Measurements from ENCODE around the gene CELF4.

The CELF4 gene

DNA sequence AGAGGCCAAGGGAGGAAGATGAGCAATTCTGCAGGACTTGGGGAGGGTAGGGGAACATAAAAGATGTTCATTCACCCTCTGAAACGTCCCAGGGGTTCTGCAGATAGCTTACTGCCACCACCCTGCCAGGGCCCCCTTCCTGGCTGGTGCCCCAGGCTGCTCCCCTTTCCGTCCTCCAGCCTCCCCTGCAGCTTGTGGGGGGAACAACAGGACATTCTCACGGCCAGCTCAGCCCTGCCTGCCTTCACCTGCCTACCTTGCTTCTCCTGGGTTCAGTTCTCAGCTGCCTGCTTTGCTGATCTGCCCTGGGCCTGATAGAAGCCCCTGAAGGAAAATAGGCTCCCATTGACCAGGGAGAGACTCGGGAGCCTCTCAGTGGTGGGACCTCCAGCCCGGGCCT is 251.1 kb downstream of the CELF4 start:
- TF ChIP-seq, protein P1, sequence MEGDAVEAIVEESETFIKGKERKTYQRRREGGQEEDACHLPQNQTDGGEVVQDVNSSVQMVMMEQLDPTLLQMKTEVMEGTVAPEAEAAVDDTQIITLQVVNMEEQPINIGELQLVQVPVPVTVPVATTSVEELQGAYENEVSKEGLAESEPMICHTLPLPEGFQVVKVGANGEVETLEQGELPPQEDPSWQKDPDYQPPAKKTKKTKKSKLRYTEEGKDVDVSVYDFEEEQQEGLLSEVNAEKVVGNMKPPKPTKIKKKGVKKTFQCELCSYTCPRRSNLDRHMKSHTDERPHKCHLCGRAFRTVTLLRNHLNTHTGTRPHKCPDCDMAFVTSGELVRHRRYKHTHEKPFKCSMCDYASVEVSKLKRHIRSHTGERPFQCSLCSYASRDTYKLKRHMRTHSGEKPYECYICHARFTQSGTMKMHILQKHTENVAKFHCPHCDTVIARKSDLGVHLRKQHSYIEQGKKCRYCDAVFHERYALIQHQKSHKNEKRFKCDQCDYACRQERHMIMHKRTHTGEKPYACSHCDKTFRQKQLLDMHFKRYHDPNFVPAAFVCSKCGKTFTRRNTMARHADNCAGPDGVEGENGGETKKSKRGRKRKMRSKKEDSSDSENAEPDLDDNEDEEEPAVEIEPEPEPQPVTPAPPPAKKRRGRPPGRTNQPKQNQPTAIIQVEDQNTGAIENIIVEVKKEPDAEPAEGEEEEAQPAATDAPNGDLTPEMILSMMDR (IDR thresholded peaks at IDR 0.05; ENCODE audit: extremely low read depth, insufficient read depth, missing control alignments): peak; percentile 9
- no peak for DNase-seq (ENCODE audit: low spot score)
- in situ Hi-C loops (cut with MboI; ENCODE audit: low pct_unique_long_range_greater_than_20kb, low sequenced_read_pairs, unreplicated experiment): no loop called here

DNA sequence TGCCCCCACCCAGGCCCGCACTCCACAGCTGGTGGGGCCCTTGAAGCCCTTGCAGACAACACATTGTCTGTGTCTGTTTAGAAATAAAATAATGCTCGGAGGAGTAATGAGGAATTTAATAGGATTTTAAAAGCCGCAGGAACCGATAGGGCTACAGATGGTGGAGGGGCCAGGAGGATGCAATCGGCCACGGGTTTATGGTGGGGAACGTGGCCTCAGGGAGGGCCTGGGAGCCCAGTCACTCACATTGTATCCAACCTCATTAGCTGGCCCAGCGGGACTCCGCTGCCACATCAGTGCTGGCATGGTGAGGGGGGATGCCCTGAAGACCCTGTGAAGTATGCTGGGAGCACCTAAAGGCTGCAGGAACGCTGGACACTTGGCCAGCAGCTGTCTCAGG is 252.0 kb downstream of the CELF4 start:
- in situ Hi-C loops (cut with MboI; ENCODE audit: low pct_unique_long_range_greater_than_20kb, low sequenced_read_pairs, unreplicated experiment): no loop called here
- TF ChIP-seq, protein P1 (IDR thresholded peaks at IDR 0.05; ENCODE audit: extremely low read depth, insufficient read depth, missing control alignments): no peak
- no peak for DNase-seq (ENCODE audit: low spot score)

DNA sequence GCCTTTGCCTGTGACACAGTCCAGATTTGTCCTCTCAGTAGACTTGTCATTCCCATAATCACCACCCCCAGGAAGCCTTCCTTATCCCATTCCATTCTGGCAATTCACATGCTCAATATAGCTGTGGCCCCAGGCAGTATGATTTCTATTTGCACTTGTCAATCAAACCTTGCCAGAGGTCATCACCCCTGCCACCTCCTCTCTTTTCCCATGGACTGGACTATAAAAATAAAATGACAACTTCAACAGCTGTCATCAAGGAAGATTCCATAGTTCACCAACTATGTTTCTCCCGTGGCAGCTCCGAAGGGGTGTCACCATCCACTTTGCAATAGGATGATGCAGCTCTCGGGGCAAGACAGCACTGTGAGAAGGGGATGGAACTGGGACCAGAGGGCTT is 255.7 kb downstream of the CELF4 start:
- TF ChIP-seq, protein P1 (IDR thresholded peaks at IDR 0.05; ENCODE audit: extremely low read depth, insufficient read depth, missing control alignments): no peak
- DNase-seq (ENCODE audit: low spot score): no peak
- in situ Hi-C loops (cut with MboI; ENCODE audit: low pct_unique_long_range_greater_than_20kb, low sequenced_read_pairs, unreplicated experiment): no loop called here

DNA sequence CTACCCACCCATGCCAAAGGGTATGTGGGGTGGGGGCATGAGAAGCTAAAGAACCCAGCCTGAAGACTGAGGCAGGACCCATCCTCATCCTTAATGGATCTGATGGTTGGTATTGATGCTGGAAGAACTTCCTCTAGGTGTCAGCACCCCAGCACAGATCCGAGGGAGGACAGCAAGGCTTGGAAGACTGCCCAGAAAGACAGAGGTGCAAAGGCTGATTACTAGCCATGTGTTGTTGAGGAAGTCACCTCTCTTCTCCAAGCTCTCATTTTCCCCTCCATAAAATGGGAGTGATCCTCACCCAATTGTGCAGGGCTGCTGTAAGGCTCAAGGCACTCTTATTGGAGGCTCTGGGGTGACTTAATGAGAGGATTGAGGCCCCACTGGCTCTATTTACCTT is 256.5 kb downstream of the CELF4 start:
- TF ChIP-seq, protein P1 (IDR thresholded peaks at IDR 0.05; ENCODE audit: extremely low read depth, insufficient read depth, missing control alignments): no peak
- DNase-seq (ENCODE audit: low spot score): no peak
- in situ Hi-C loops (cut with MboI; ENCODE audit: low pct_unique_long_range_greater_than_20kb, low sequenced_read_pairs, unreplicated experiment): no loop called here

DNA sequence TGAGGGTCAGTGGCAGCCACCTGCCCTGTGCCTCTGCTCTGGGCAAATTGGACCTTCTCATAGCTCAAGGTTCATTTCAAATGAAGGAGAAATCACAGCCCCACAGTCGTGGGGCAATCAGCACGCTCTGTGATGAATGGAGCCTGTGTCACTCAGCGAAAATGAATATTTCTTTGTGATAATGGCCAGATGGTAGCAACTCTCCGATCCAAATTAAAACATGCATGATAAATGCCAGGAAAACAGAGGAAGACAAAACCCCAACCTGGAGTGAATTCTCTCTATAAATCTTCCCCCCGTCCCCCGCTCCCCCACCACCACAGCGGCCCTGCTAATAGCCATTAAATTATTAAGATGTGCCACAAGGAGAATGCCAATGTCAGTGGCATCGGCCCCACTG is 258.4 kb downstream of the CELF4 start:
- TF ChIP-seq, protein P1 (IDR thresholded peaks at IDR 0.05; ENCODE audit: extremely low read depth, insufficient read depth, missing control alignments): no peak
- in situ Hi-C loops (cut with MboI; ENCODE audit: low pct_unique_long_range_greater_than_20kb, low sequenced_read_pairs, unreplicated experiment): no loop called here
- DNase-seq (ENCODE audit: low spot score): no peak

DNA sequence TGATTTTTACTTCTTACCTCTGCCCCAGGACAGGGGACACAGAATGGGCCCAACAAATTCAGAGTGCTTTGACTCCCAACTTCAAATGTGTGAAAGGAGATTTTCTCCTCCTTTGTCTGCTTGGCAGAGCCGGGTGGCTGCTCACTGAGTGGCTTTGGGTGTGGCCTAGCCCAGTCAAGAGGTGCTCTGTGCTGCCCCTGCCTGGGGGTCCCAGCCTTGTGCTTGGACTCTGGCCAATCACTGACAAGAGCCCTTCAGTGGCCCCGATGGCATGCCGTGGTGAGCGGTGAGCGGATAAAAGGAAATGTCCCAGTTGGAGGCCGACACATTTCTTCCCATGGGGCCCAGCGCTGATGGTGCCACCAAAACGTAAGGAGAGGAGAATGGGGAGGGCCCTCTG is 259.2 kb downstream of the CELF4 start:
- TF ChIP-seq, protein P1 (IDR thresholded peaks at IDR 0.05; ENCODE audit: extremely low read depth, insufficient read depth, missing control alignments): no peak
- in situ Hi-C loops (cut with MboI; ENCODE audit: low pct_unique_long_range_greater_than_20kb, low sequenced_read_pairs, unreplicated experiment): no loop called here

DNA sequence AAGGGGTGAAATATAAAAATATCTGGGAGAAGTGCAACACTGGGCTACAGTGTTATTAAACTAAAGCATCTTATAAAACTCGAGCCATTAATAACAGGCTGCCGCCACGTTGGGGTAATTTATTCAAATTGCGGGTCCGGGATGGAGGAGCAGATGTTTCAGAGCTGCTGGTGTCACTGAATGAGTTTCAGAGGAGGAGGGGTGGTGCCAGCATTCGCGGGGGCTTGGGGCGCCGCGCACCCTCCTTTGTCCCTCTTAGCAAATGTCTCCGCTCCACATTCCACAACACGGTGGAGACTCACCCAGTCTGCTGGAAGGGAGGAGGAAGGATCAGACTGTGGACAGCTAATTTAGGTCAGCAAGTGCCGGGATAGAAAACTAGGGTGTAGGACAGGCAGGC is 260.5 kb downstream of the CELF4 start:
- in situ Hi-C loops (cut with MboI; ENCODE audit: low pct_unique_long_range_greater_than_20kb, low sequenced_read_pairs, unreplicated experiment): no loop called here
- TF ChIP-seq, protein P1 (IDR thresholded peaks at IDR 0.05; ENCODE audit: extremely low read depth, insufficient read depth, missing control alignments): no peak
- no peak for DNase-seq (ENCODE audit: low spot score)

More for the DNA sequence above, 259.2 kb downstream of the CELF4 start:
- no peak for DNase-seq (ENCODE audit: low spot score)
